Smooth muscle cell (in vitro differentiated cells): ENCODE measurements around the gene BLTP3B. TPM values are rescaled to one million over a fixed set of nuclear protein-coding genes. Genes with fewer than 3 reads are reported as not detected.

Experiments used
- DNase-seq: peaks from one replicate; lab custom pipeline; 2025; ENCODE audit not compliant: unreplicated experiment; lab: John Stamatoyannopoulos, UW
- H2AFZ ChIP-seq: fragments of 200-600 bp; sonication (generic); 2 replicates; pipeline ENCODE4 v1.6.0; 2016; ENCODE audit warnings: antibody characterized with exemption, low read depth, mild to moderate bottlenecking
- H3F3A ChIP-seq: fragments of 200-600 bp; sonication (generic); 2 replicates; pipeline ENCODE4 v1.6.0; 2017; ENCODE audit warnings: antibody characterized with exemption, low read depth
- H3K27ac ChIP-seq: fragments of 200-600 bp; sonication (generic); 2 replicates; pipeline ENCODE4 v1.5.1; 2016; ENCODE audit warnings: low read depth, mild to moderate bottlenecking
- H3K27me3 ChIP-seq: fragments of 200-600 bp; sonication (generic); 2 replicates; pipeline ENCODE4 v1.6.1; 2016; ENCODE audit warnings: low read depth, mild to moderate bottlenecking
- H3K36me3 ChIP-seq: fragments of 200-600 bp; sonication (generic); 2 replicates; pipeline ENCODE4 v1.5.1; 2016; ENCODE audit warnings: low read depth
- H3K4me1 ChIP-seq: fragments of 200-600 bp; sonication (generic); 2 replicates; pipeline ENCODE4 v1.5.1; 2016; ENCODE audit warnings: low read depth
- H3K4me2 ChIP-seq: fragments of 200-600 bp; sonication (generic); 2 replicates; pipeline ENCODE4 v1.6.0; 2016; ENCODE audit warnings: mild to moderate bottlenecking
- H3K4me3 ChIP-seq: fragments of 200-600 bp; sonication (generic); 2 replicates; pipeline ENCODE4 v1.5.1; 2016; ENCODE audit warnings: mild to moderate bottlenecking
- H3K79me2 ChIP-seq: fragments of 200-600 bp; sonication (generic); 2 replicates; pipeline ENCODE4 v1.6.0; 2016; ENCODE audit warnings: low read depth, mild to moderate bottlenecking
- H3K9ac ChIP-seq: fragments of 200-600 bp; sonication (generic); 2 replicates; pipeline ENCODE4 v1.6.0; 2016; ENCODE audit warnings: low read depth
- H3K9me3 ChIP-seq: fragments of 200-600 bp; sonication (generic); replicated peaks from 2 replicates; pipeline ENCODE4 v1.5.1; 2016; ENCODE audit warnings: low read depth
- H4K20me1 ChIP-seq: fragments of 200-600 bp; sonication (generic); 2 replicates; pipeline ENCODE4 v1.6.0; 2016; ENCODE audit warnings: low read depth
- CTCF ChIP-seq: fragments of 200-600 bp; sonication (generic); IDR thresholded peaks from 2 replicates; pipeline ENCODE4 v1.5.1; 2017; ENCODE audit warnings: borderline replicate concordance, mild to moderate bottlenecking, antibody characterized with exemption; ENCODE audit not compliant: insufficient read depth, poor library complexity, severe bottlenecking
- WGBS: methylation state at CpG from one replicate; pipeline ENCODE4 v1.1.7; 2016; ENCODE audit warnings: low lambda C conversion rate; 5-methylcytosine and 5-hydroxymethylcytosine counted together
- polyA plus RNA-seq: library from polyadenylated mRNA; unstranded; fragments of >200 nt; fragmentation: Nextera tagmentation; extraction: Ambion mirVana; gene quantifications from 2 replicates; pipeline ENCODE4 v1.2.1, GENCODE V29; 2016
- total RNA-seq: library from RNA; depleted of rRNA; stranded (reverse); fragments of >200 nt; gene quantifications from 2 replicates; pipeline ENCODE4 v1.2.3, GENCODE V29; 2014

Gene BLTP3B
- total and polyA plus RNA-seq, 2 experiments from 2014 or later: 8.5 to 34.0 TPM

GRCh38 chr12:100128512-100128908 is 14.2 kb downstream of the BLTP3B start:
- no peaks in the 10 kb centered on the region for H3K36me3 ChIP-seq
- H3K9ac ChIP-seq: peak overlapping the region; percentile 6
- H3K27me3 ChIP-seq: no peaks in the 10 kb centered on the region
- H3K4me3 ChIP-seq: peak overlapping the region; percentile 12
- no peak overlapping the region for H2AFZ ChIP-seq
- H4K20me1 ChIP-seq: peaks cover 79% of the 10 kb centered on the region
- no peak for DNase-seq
- no peaks in the 10 kb centered on the region for H3K9me3 ChIP-seq
- no peaks in the 10 kb centered on the region for H3F3A ChIP-seq
- H3K79me2 ChIP-seq: peaks cover 87% of the 10 kb centered on the region
- peak; percentile 20 for TF ChIP-seq CTCF
- peak overlapping the region; percentile 55 for H3K27ac ChIP-seq
- H3K4me1 ChIP-seq: peaks cover 10% of the 10 kb centered on the region
- 12% methylated on average over 1 of the region's 1 CpG for WGBS
- peak overlapping the region; percentile 70 for H3K4me2 ChIP-seq

- peaks cover 80% of the 10 kb centered on the region for H4K20me1 ChIP-seq
- peaks cover 81% of the 10 kb centered on the region for H3K79me2 ChIP-seq
- H3K9ac ChIP-seq: peak overlapping the region; percentile 6
- H3K4me1 ChIP-seq: peaks cover 10% of the 10 kb centered on the region
- no peak overlapping the region for H2AFZ ChIP-seq
- no peak for TF ChIP-seq CTCF
- H3K27me3 ChIP-seq: no peaks in the 10 kb centered on the region
- H3K4me3 ChIP-seq: peak overlapping the region; percentile 12
- H3K27ac ChIP-seq: peak overlapping the region; percentile 55
- H3K4me2 ChIP-seq: peak overlapping the region; percentile 70
- DNase-seq: no peak
- no peaks in the 10 kb centered on the region for H3K9me3 ChIP-seq
- no peaks in the 10 kb centered on the region for H3K36me3 ChIP-seq
- WGBS: 7% methylated on average over 1 of the region's 1 CpG
- H3F3A ChIP-seq: no peaks in the 10 kb centered on the region
Measured at GRCh38 chr12:100127766-100128511, 14.7 kb downstream of the BLTP3B start.

GRCh38 chr12:100123316-100124095 is 19.2 kb downstream of the BLTP3B start:
- Histone ChIP-seq H3K9me3 (no peaks in the 10 kb centered on the region), H2AFZ (no peak overlapping the region), H3K4me2 (no peak overlapping the region), H3F3A (no peaks in the 10 kb centered on the region), H3K4me3 (no peak overlapping the region), H3K36me3 (no peaks in the 10 kb centered on the region), H4K20me1 (peaks cover 66% of the 10 kb centered on the region), H3K79me2 (peaks cover 79% of the 10 kb centered on the region), H3K27me3 (no peaks in the 10 kb centered on the region), H3K9ac (no peak overlapping the region), H3K4me1 (peaks cover 3% of the 10 kb centered on the region), H3K27ac (no peak overlapping the region)
- WGBS: 82% methylated on average over 8 of the region's 8 CpGs
- no peak for TF ChIP-seq CTCF
- no peak for DNase-seq
